Thoracic aorta (tissue), 2 donors: ENCODE data around the gene DCST2. TPM values are rescaled to one million over a fixed set of nuclear protein-coding genes. Genes with fewer than 3 reads are reported as not detected.
"Not testable (repeated sequence)": the region's sequence is repeated elsewhere in the genome, so short reads cannot be mapped to it uniquely, and the experiment has no call there.

Experiments used
- ATAC-seq: fragments of 150-250 bp; one replicate; pipeline ENCODE4 v1.8.0; 2017; ENCODE audit warnings: low read depth; ENCODE audit not compliant: insufficient number of reproducible peaks, low FRiP score
- DNase-seq: peaks from one replicate; pipeline ENCODE4 v3.0.0-alpha.2; 2020; ENCODE audit warnings: low spot score
- H3K27ac ChIP-seq, 2 donors: fragments of 200-600 bp; sonication (generic); 1 replicate in 1 of 2; 2 replicates in 1 of 2; pipeline ENCODE4 v1.5.1; 2016; ENCODE audit warnings: mild to moderate bottlenecking in 2 of 2, moderate library complexity in 2 of 2
- H3K27me3 ChIP-seq: fragments of 200-600 bp; sonication (generic); replicated peaks from 2 replicates; pipeline ENCODE4 v1.6.0; 2016; ENCODE audit warnings: mild to moderate bottlenecking; ENCODE audit not compliant: insufficient read depth
- H3K36me3 ChIP-seq: fragments of 200-600 bp; sonication (generic); one replicate; pipeline ENCODE4 v1.5.1; 2016
- H3K4me1 ChIP-seq, 2 donors: fragments of 200-600 bp; sonication (generic); 1 replicate in 1 of 2; 2 replicates in 1 of 2; pipeline versions ENCODE4 v1.5.1 to v1.6.0; 2016; ENCODE audit warnings: low read depth in 2 of 2, mild to moderate bottlenecking in 1 of 2; ENCODE audit not compliant: control insufficient read depth in 1 of 2
- H3K4me3 ChIP-seq: fragments of 200-600 bp; sonication (generic); 2 replicates; pipeline ENCODE4 v1.5.1; 2016; ENCODE audit warnings: mild to moderate bottlenecking
- H3K9me3 ChIP-seq: fragments of 200-600 bp; sonication (generic); 2 replicates; pipeline ENCODE4 v1.5.1; 2016
- total RNA-seq, 2 donors: library from RNA; depleted of rRNA; stranded (reverse); fragments of >200 nt; gene quantifications; one replicate each; pipeline versions ENCODE4 v1.1.0 to v1.2.3, GENCODE V29; 2016
- TF ChIP-seq, protein P1 (sequence below): fragments of 200-600 bp; sonication (generic); IDR thresholded peaks from one replicate; pipeline ENCODE4 v1.5.1; 2019; ENCODE audit warnings: antibody characterized with exemption

DCST2 gene
- total RNA-seq, 2 donors from 2014 or later = 0.42 TPM; not detected in 1

DNA sequence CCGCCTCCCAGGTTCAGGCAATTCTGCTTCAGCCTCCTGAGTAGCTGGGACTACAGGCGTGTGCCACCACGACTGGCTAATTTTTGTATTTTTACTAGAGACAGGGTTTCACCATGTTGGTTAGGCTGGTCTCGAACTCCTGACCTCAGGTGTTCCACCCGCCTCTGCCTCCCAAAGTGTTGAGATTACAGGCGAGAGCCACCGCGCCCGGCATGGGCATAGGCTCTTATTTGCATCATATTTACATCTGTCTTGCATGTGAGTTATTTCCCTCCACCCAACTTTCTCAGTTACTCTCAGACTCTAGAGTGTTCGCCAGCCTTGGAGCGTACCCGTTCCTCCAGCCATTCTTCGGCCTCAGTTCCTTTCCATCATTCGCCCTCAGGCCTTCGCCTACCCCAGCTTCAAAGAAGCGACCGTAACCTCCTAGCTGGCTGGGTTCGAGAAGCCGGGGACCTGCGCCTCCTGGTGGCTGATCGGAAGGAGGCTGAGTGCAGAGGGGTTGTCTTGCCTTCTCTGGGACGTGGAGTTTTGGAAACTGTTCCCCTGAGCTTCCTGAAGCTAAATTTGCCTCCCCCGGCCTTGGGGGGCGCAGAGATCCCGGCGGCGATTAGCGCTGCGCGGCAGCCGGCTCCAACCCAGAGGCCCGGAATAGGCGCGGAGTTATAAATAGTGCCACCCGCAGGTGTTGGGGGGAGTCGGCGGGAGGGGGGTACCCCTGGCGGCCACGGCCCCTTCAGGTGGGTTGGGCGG is 34.6 kb downstream of the DCST2 start:
- peaks cover 13 to 17% of the 10 kb centered on the region in 2 donors for H3K4me1 ChIP-seq
- no peaks in the 10 kb centered on the region for H3K9me3 ChIP-seq
- no peak for ATAC-seq
- H3K27ac ChIP-seq = peak overlapping the region; percentile 86 to 97
- no peak for DNase-seq
- TF ChIP-seq, protein P1, sequence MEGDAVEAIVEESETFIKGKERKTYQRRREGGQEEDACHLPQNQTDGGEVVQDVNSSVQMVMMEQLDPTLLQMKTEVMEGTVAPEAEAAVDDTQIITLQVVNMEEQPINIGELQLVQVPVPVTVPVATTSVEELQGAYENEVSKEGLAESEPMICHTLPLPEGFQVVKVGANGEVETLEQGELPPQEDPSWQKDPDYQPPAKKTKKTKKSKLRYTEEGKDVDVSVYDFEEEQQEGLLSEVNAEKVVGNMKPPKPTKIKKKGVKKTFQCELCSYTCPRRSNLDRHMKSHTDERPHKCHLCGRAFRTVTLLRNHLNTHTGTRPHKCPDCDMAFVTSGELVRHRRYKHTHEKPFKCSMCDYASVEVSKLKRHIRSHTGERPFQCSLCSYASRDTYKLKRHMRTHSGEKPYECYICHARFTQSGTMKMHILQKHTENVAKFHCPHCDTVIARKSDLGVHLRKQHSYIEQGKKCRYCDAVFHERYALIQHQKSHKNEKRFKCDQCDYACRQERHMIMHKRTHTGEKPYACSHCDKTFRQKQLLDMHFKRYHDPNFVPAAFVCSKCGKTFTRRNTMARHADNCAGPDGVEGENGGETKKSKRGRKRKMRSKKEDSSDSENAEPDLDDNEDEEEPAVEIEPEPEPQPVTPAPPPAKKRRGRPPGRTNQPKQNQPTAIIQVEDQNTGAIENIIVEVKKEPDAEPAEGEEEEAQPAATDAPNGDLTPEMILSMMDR = peak; percentile 72
- no peaks in the 10 kb centered on the region for H3K27me3 ChIP-seq
- no peaks in the 10 kb centered on the region for H3K36me3 ChIP-seq
- H3K4me3 ChIP-seq = peak overlapping the region; percentile 99

DNA sequence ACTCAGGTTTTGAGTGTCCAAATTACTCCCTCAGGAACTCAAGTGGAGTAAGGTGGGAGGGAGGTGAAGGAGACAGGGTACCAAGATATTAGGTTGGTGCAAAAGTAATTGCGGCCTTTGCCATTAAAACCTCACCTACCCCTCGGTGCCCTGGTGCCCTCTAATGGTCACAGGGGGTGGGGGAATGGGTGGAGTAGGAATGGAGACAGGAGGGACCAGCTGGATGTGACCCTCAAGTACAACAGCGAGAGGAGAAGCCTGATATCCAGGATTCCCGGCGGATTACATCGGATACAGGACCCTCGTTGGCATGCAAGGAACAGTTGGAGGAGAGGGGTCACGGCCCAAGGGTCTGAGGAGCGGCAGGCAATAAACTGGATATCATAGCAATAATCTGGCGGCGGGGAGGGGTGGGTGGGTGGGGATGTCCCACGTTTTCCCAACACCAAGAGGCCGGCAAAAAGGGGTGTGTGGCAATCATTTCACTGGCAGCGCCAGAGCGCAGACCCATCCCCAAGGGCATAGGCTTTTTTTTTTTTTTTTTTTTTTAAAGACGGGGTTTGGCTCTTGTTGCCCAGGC is 35.3 kb downstream of the DCST2 start:
- Histone ChIP-seq H3K4me3 (no peak overlapping the region), H3K4me1 (peaks cover 13 to 17% of the 10 kb centered on the region in 2 donors), H3K27ac (no peak overlapping the region), H3K9me3 (no peaks in the 10 kb centered on the region), H3K36me3 (no peaks in the 10 kb centered on the region), H3K27me3 (no peaks in the 10 kb centered on the region)
- no peak for ATAC-seq
- TF ChIP-seq, protein P1 = no peak
- no peak for DNase-seq

DNA sequence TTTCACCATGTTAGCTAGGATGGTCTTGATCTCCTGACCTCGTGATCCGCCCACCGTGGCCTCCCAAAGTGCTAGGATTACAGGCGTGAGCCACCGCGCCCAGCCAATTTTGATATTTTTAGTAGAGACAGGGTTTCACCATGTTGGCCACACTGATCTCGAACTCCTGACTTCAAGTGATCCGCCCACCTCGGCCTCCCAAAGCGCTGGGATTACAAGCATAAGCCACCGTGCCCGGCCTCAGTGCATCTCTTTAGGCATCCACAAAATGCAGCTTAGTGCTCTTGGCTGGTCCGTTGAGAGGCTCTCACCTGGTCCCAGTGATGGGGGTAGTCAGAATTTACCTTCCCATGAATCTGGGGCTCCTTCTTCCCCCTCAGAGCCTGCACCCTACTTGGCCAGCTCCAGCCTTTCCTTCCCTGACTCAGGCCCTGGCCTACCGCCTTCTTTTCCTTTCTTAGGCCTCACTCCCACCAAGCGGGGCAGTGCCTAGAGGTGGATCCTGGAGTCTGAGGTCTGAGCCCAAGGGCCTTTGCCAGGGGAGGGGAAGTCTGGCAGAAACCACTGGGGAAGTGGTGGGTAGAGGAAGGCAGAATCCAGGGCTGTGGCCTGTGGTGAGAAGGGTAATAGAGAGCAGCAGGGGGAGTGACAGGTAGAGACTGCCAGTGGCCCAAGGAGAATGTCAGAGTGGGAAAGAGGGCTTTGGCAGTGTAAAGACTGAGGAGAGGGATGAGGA is 36.4 kb downstream of the DCST2 start:
- peaks cover 13 to 17% of the 10 kb centered on the region in 2 donors for H3K4me1 ChIP-seq
- H3K27me3 ChIP-seq = no peaks in the 10 kb centered on the region
- H3K27ac ChIP-seq = no peak overlapping the region
- H3K9me3 ChIP-seq = no peaks in the 10 kb centered on the region
- ATAC-seq (no peak), DNase-seq (no peak)
- TF ChIP-seq, protein P1 = no peak
- H3K4me3 ChIP-seq = no peak overlapping the region
- no peaks in the 10 kb centered on the region for H3K36me3 ChIP-seq

DNA sequence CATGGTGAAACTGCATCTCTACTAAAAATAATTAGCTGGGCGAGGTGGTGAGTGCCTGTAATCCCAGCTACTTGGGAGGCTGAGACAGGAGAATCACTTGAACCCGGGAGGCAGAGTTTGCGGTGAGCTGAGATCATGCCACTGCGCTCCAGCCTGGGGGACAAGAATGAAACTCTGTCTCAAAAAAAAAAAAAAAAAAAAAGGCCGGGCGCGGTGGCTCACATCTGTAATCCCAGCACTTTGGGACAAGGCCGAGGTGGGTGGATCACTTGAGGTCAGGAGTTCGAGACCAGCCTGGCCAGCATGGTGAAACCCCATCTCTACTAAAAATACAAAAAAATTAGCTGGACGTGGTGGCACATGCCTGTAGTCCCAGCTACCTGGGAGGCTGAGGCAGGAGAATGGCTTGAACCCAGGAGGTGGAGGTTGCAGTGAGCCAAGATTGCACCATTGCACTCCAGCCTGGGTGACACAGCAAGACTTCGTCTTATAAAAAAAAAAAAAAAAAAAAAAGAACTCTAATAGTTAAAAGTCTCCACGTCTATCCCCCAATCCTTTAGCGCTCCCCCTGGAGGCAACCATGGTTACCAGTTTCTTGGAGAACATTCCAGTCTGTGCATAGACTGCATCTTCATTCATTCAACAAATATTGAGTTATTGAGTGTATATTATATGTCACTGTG is 38.1 kb downstream of the DCST2 start:
- not testable (repeated sequence) for H3K36me3 ChIP-seq, H3K27me3 ChIP-seq, H3K9me3 ChIP-seq, DNase-seq, ATAC-seq, H3K27ac ChIP-seq, H3K4me3 ChIP-seq
- TF ChIP-seq, protein P1 = peak; percentile 34
- H3K4me1 ChIP-seq = peaks cover 13 to 17% of the 10 kb centered on the region in 2 donors
